ENCODE data around the gene PLP1. TPM values are rescaled to one million over a fixed set of nuclear protein-coding genes. Genes with fewer than 3 reads are reported as not detected.

PLP1 gene
- total and polyA plus RNA-seq, 2 experiments from 2014 or later = 36.9 to 66.9 TPM

GRCh38 chrX:103730796-103731493 is 45.7 kb upstream of the PLP1 start:
- no peak overlapping the region for H3K4me3 Mint-ChIP-seq
- H3K79me2 ChIP-seq (replicated peaks; ENCODE audit: insufficient read depth) = no peaks in the 10 kb centered on the region
- no peaks in the 10 kb centered on the region for H3F3A ChIP-seq (replicated peaks; ENCODE audit: low read depth)
- no peaks in the 10 kb centered on the region for H3K27me3 ChIP-seq (ENCODE audit: insufficient read depth)
- H3K36me3 Mint-ChIP-seq (ENCODE audit: low read depth) = no peaks in the 10 kb centered on the region
- H3K36me3 ChIP-seq (ENCODE audit: insufficient read depth) = no peaks in the 10 kb centered on the region
- H3K4me2 ChIP-seq = peak overlapping the region; percentile 57; the same call in 1 of the 2 replicates
- H2AFZ ChIP-seq = no peak overlapping the region
- H3K27me3 Mint-ChIP-seq (ENCODE audit: insufficient read depth, low read depth, poor library complexity) = no peaks in the 10 kb centered on the region
- peaks cover 56% of the 10 kb centered on the region for H3K4me1 Mint-ChIP-seq
- no peak overlapping the region for H3K27ac ChIP-seq (ENCODE audit: low read depth)
- no peak for TF ChIP-seq NANOG (IDR thresholded peaks at IDR 0.05; ENCODE audit: borderline replicate concordance)
- TF ChIP-seq STAT1 (IDR thresholded peaks at IDR 0.05; ENCODE audit: unreplicated experiment) = no peak
- no peak for TF ChIP-seq EZH2phosphoT487 (IDR thresholded peaks at IDR 0.05; ENCODE audit: unreplicated experiment)
- TF ChIP-seq ZNF331 (CRISPR knock-in tag; IDR thresholded peaks at IDR 0.05; ENCODE audit: low read depth) = no peak
- TF ChIP-seq ZNF114 (CRISPR knock-in tag; IDR thresholded peaks at IDR 0.05) = no peak
- no peak overlapping the region; the same call in 1 of the 2 replicates for H3K27ac Mint-ChIP-seq
- no peaks in the 10 kb centered on the region for H3K9me2 ChIP-seq (ENCODE audit: insufficient read depth)
- H3K9me3 Mint-ChIP-seq = no peaks in the 10 kb centered on the region; the same call in 2 of the 3 replicates
- no peaks in the 10 kb centered on the region for H4K20me1 ChIP-seq (replicated peaks; ENCODE audit: insufficient read depth)
- ATAC-seq = peak; percentile 23
- no peak overlapping the region for H3K4me3 ChIP-seq
- no peak for DNase-seq (ENCODE audit: low spot score)
- H3K4me1 ChIP-seq (ENCODE audit: insufficient read depth) = peaks cover 31% of the 10 kb centered on the region

GRCh38 chrX:103733017-103733416 is 43.6 kb upstream of the PLP1 start:
- no peaks in the 10 kb centered on the region for H3F3A ChIP-seq (replicated peaks; ENCODE audit: low read depth)
- Mint-ChIP-seq H3K36me3 (ENCODE audit: low read depth) (no peaks in the 10 kb centered on the region), H3K27ac (no peak overlapping the region), H3K27me3 (ENCODE audit: insufficient read depth, low read depth, poor library complexity) (peaks cover 2% of the 10 kb centered on the region), H3K4me1 (peaks cover 42% of the 10 kb centered on the region), H3K4me3 (no peak overlapping the region), H3K9me3 (no peaks in the 10 kb centered on the region; the same call in 2 of the 3 replicates)
- no peaks in the 10 kb centered on the region for H3K79me2 ChIP-seq (replicated peaks; ENCODE audit: insufficient read depth)
- no peak overlapping the region for H2AFZ ChIP-seq
- no peaks in the 10 kb centered on the region for H3K27me3 ChIP-seq (ENCODE audit: insufficient read depth)
- ATAC-seq (no peak), DNase-seq (ENCODE audit: low spot score) (no peak)
- H3K4me2 ChIP-seq = no peak overlapping the region
- H3K4me3 ChIP-seq = no peak overlapping the region
- H3K27ac ChIP-seq (ENCODE audit: low read depth) = no peak overlapping the region
- H3K9me2 ChIP-seq (ENCODE audit: insufficient read depth) = no peaks in the 10 kb centered on the region
- no peaks in the 10 kb centered on the region for H4K20me1 ChIP-seq (replicated peaks; ENCODE audit: insufficient read depth)
- H3K4me1 ChIP-seq (ENCODE audit: insufficient read depth) = peaks cover 31% of the 10 kb centered on the region
- H3K36me3 ChIP-seq (ENCODE audit: insufficient read depth) = no peaks in the 10 kb centered on the region
- TF ChIP-seq JUNB (IDR thresholded peaks at IDR 0.05; ENCODE audit: unreplicated experiment) (no peak), REST (IDR thresholded peaks at IDR 0.05; ENCODE audit: unreplicated experiment) (no peak), STAT1 (IDR thresholded peaks at IDR 0.05; ENCODE audit: unreplicated experiment) (no peak), CREB1 (CRISPR knock-in tag; IDR thresholded peaks at IDR 0.05; ENCODE audit: low read depth) (no peak), POLR2AphosphoS5 (IDR thresholded peaks at IDR 0.05; ENCODE audit: low read depth) (no peak)
- TF ChIP-seq, protein P1, sequence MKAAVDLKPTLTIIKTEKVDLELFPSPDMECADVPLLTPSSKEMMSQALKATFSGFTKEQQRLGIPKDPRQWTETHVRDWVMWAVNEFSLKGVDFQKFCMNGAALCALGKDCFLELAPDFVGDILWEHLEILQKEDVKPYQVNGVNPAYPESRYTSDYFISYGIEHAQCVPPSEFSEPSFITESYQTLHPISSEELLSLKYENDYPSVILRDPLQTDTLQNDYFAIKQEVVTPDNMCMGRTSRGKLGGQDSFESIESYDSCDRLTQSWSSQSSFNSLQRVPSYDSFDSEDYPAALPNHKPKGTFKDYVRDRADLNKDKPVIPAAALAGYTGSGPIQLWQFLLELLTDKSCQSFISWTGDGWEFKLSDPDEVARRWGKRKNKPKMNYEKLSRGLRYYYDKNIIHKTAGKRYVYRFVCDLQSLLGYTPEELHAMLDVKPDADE (IDR thresholded peaks at IDR 0.05) = no peak
- TF ChIP-seq, protein P2, sequence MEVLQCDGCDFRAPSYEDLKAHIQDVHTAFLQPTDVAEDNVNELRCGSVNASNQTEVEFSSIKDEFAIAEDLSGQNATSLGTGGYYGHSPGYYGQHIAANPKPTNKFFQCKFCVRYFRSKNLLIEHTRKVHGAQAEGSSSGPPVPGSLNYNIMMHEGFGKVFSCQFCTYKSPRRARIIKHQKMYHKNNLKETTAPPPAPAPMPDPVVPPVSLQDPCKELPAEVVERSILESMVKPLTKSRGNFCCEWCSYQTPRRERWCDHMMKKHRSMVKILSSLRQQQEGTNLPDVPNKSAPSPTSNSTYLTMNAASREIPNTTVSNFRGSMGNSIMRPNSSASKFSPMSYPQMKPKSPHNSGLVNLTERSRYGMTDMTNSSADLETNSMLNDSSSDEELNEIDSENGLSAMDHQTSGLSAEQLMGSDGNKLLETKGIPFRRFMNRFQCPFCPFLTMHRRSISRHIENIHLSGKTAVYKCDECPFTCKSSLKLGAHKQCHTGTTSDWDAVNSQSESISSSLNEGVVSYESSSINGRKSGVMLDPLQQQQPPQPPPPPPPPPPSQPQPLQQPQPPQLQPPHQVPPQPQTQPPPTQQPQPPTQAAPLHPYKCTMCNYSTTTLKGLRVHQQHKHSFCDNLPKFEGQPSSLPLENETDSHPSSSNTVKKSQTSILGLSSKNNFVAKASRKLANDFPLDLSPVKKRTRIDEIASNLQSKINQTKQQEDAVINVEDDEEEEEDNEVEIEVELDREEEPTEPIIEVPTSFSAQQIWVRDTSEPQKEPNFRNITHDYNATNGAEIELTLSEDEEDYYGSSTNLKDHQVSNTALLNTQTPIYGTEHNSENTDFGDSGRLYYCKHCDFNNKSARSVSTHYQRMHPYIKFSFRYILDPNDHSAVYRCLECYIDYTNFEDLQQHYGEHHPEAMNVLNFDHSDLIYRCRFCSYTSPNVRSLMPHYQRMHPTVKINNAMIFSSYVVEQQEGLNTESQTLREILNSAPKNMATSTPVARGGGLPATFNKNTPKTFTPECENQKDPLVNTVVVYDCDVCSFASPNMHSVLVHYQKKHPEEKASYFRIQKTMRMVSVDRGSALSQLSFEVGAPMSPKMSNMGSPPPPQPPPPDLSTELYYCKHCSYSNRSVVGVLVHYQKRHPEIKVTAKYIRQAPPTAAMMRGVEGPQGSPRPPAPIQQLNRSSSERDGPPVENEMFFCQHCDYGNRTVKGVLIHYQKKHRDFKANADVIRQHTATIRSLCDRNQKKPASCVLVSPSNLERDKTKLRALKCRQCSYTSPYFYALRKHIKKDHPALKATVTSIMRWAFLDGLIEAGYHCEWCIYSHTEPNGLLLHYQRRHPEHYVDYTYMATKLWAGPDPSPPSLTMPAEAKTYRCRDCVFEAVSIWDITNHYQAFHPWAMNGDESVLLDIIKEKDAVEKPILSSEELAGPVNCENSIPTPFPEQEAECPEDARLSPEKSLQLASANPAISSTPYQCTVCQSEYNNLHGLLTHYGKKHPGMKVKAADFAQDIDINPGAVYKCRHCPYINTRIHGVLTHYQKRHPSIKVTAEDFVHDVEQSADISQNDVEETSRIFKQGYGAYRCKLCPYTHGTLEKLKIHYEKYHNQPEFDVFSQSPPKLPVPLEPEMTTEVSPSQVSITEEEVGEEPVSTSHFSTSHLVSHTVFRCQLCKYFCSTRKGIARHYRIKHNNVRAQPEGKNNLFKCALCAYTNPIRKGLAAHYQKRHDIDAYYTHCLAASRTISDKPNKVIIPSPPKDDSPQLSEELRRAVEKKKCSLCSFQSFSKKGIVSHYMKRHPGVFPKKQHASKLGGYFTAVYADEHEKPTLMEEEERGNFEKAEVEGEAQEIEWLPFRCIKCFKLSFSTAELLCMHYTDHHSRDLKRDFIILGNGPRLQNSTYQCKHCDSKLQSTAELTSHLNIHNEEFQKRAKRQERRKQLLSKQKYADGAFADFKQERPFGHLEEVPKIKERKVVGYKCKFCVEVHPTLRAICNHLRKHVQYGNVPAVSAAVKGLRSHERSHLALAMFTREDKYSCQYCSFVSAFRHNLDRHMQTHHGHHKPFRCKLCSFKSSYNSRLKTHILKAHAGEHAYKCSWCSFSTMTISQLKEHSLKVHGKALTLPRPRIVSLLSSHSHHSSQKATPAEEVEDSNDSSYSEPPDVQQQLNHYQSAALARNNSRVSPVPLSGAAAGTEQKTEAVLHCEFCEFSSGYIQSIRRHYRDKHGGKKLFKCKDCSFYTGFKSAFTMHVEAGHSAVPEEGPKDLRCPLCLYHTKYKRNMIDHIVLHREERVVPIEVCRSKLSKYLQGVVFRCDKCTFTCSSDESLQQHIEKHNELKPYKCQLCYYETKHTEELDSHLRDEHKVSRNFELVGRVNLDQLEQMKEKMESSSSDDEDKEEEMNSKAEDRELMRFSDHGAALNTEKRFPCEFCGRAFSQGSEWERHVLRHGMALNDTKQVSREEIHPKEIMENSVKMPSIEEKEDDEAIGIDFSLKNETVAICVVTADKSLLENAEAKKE (CRISPR knock-in tag; IDR thresholded peaks at IDR 0.05) = no peak
